Stomach (tissue), 9 donors: ENCODE data around the gene CTXN2. TPM values are rescaled to one million over a fixed set of nuclear protein-coding genes. Genes with fewer than 3 reads are reported as not detected.

ENCODE experiments used
- DNase-seq, 2 donors: peaks; one replicate each; pipeline versions ENCODE4 v3.0.0 to v3.0.0-alpha.2; 2013 to 2019
- H3K27ac ChIP-seq, 5 donors: fragments of 200-600 bp in 4 of 5; sonication (generic) in 4 of 5; one replicate each; pipeline ENCODE4 v1.5.1; 2013 to 2019; ENCODE audit warnings: mild to moderate bottlenecking in 1 of 5, moderate library complexity in 1 of 5
- H3K27me3 ChIP-seq, 3 donors: fragments of 200-600 bp; sonication (generic); one replicate each; pipeline ENCODE4 v1.5.1; 2017 to 2019; ENCODE audit warnings: mixed run types in 1 of 3
- H3K36me3 ChIP-seq, 4 donors: fragments of 200-600 bp; sonication (generic); 1 replicate in 3 of 4; 2 replicates in 1 of 4; pipeline ENCODE4 v1.5.1; 2016 to 2019
- H3K4me1 ChIP-seq, 4 donors: fragments of 200-600 bp; sonication (generic); one replicate each; pipeline ENCODE4 v1.5.1; 2016 to 2019
- H3K4me3 ChIP-seq, 4 donors: fragments of 200-600 bp; sonication (generic) in 3 of 4; one replicate each; pipeline ENCODE4 v1.5.1; 2016 to 2019; ENCODE audit warnings: mild to moderate bottlenecking in 1 of 4
- H3K9me3 ChIP-seq, 4 donors: fragments of 200-600 bp; sonication (generic); one replicate each; pipeline ENCODE4 v1.5.1; 2016 to 2019
- CTCF ChIP-seq, 7 experiments: fragments of 450-650 bp in 4 of 7; fragments of 200-600 bp in 3 of 7; sonication (generic) in 3 of 7; IDR thresholded peaks; one replicate each; pipeline ENCODE4 v1.5.1; 2016 to 2019; ENCODE audit warnings: antibody characterized with exemption in 7 of 7, control low read depth in 2 of 7, mild to moderate bottlenecking in 1 of 7
- EP300 ChIP-seq: sonication (generic); formaldehyde crosslinking; IDR thresholded peaks from one replicate; pipeline ENCODE4 v1.6.1; 2017; ENCODE audit warnings: antibody characterized with exemption
- POLR2A ChIP-seq, 4 donors: fragments of 450-650 bp; IDR thresholded peaks; one replicate each; pipeline ENCODE4 v1.6.1; 2016; ENCODE audit warnings: antibody characterized with exemption in 4 of 4, control low read depth in 2 of 4, mild to moderate bottlenecking in 1 of 4, moderate library complexity in 1 of 4
- POLR2AphosphoS5 ChIP-seq, 3 donors: sonication (generic); formaldehyde crosslinking; IDR thresholded peaks; one replicate each; pipeline ENCODE4 v1.6.1; 2016; ENCODE audit warnings: antibody characterized with exemption in 3 of 3
- WGBS, 5 donors: extraction: QIAGEN DNeasy Blood & Tissue Kit in 3 of 5; methylation state at CpG; one replicate each; pipeline versions ENCODE4 v1.1.5 to v1.1.7; 2013 to 2018; 5-methylcytosine and 5-hydroxymethylcytosine counted together
- intact Hi-C: fragments of 100-400 bp; cut with DNase I; formaldehyde crosslinking; loops from one replicate; pipeline ENCODE4 v1.15.1; 2023; ENCODE audit warnings: low total_unique reads
- polyA plus RNA-seq, 3 donors: library from polyadenylated mRNA; stranded (reverse); fragments of 200-250 nt; gene quantifications; one replicate each; pipeline ENCODE4 v1.2.3, GENCODE V29; 2013
- total RNA-seq, 5 donors: library from RNA; depleted of rRNA; stranded (reverse); fragments of >200 nt; gene quantifications; one replicate each; pipeline versions ENCODE4 v1.1.0 to v1.2.3, GENCODE V29; 2014 to 2016
- donor health status: healthy with polysubstance abuse.
- donor health status: Bipolar disorder and iron deficiency.
- donor health status: healthy.

The CTXN2 gene
- total and polyA plus RNA-seq, 8 donors = 0.05 to 0.18 TPM; not detected in 6

GRCh38 chr15:48177383-48177765, 14.1 kb upstream of the CTXN2 start:
- Histone ChIP-seq H3K36me3 (no peaks in the 10 kb centered on the region), H3K4me3 (peak overlapping the region; percentile 61 to 76 (median 72)), H3K27ac (peak overlapping the region; percentile 69 to 95 (median 83)), H3K4me1 (peaks cover 0 to 24% (median 13%) of the 10 kb centered on the region in 4 donors), H3K9me3 (no peaks in the 10 kb centered on the region), H3K27me3 (peaks cover 0 to 10% (median 2%) of the 10 kb centered on the region in 3 donors)
- TF ChIP-seq EP300 = no peak
- peak in 1 of 2 donors; percentile 84 for DNase-seq
- WGBS, 5 donors = 1 to 5% (median 1%) methylated on average over 10 of the region's 10 CpGs
- intact Hi-C loops = no loop called here

GRCh38 chr15:48177766-48178647, 13.5 kb upstream of the CTXN2 start, which contains the start of gene MYEF2:
MYEF2 (minus strand) TSS chr15:48178295; CDS start chr15:48178237, 58 bp downstream.
- WGBS, 5 donors = 2 to 5% (median 3%) methylated on average over 18 to 71 of the region's 71 CpGs
- DNase-seq = peak; percentile 71 to 93
- no peaks in the 10 kb centered on the region for H3K36me3 ChIP-seq
- peaks cover 0 to 10% (median 4%) of the 10 kb centered on the region in 3 donors for H3K27me3 ChIP-seq
- intact Hi-C loops = no loop called here
- peak within 1 kb of the TSS; percentile 69 to 95 (median 83) for H3K27ac ChIP-seq
- H3K4me1 ChIP-seq = peaks cover 0 to 24% (median 13%) of the 10 kb centered on the region in 4 donors
- H3K4me3 ChIP-seq = peak within 1 kb of the TSS; percentile 61 to 76 (median 72)
- no peak for TF ChIP-seq EP300
- peak in 1 of 3 donors; percentile 37 for TF ChIP-seq POLR2AphosphoS5 (IDR thresholded peaks at IDR 0.05)
- peak in 1 of 7 experiments; percentile 3 for TF ChIP-seq CTCF (IDR thresholded peaks at IDR 0.05)
- H3K9me3 ChIP-seq = no peaks in the 10 kb centered on the region

GRCh38 chr15:48178648-48178931, 12.9 kb upstream of the CTXN2 start:
- no peak for DNase-seq
- WGBS, 5 donors = 80 to 87% (median 85%) methylated on average over 1 of the region's 1 CpG
- H3K4me3 ChIP-seq = peak overlapping the region; percentile 61 to 76 (median 72)
- peaks cover 0 to 24% (median 13%) of the 10 kb centered on the region in 4 donors for H3K4me1 ChIP-seq
- TF ChIP-seq POLR2A (IDR thresholded peaks at IDR 0.05) (no peak), CTCF (IDR thresholded peaks at IDR 0.05) (no peak), POLR2AphosphoS5 (IDR thresholded peaks at IDR 0.05) (no peak), EP300 (no peak)
- H3K36me3 ChIP-seq = no peaks in the 10 kb centered on the region
- peak overlapping the region in 3 of 5 donors; percentile 83 to 95 (median 91) for H3K27ac ChIP-seq
- intact Hi-C loops = no loop called here
- H3K9me3 ChIP-seq = no peaks in the 10 kb centered on the region
- peaks cover 0 to 10% (median 4%) of the 10 kb centered on the region in 3 donors for H3K27me3 ChIP-seq

GRCh38 chr15:48182749-48183148, 8.7 kb upstream of the CTXN2 start:
- intact Hi-C loops = no loop called here
- DNase-seq = no peak
- H3K9me3 ChIP-seq = no peaks in the 10 kb centered on the region
- H3K27ac ChIP-seq = no peak overlapping the region
- H3K27me3 ChIP-seq = peaks cover 0 to 8% (median 4%) of the 10 kb centered on the region in 3 donors
- peaks cover 0 to 9% (median 7%) of the 10 kb centered on the region in 4 donors for H3K4me1 ChIP-seq
- H3K4me3 ChIP-seq = no peak overlapping the region
- H3K36me3 ChIP-seq = no peaks in the 10 kb centered on the region
- WGBS, 5 donors = 45 to 62% (median 50%) methylated on average over 2 of the region's 2 CpGs
- no peak for TF ChIP-seq CTCF (IDR thresholded peaks at IDR 0.05)
- no peak for TF ChIP-seq POLR2A (IDR thresholded peaks at IDR 0.05)
- TF ChIP-seq POLR2AphosphoS5 (IDR thresholded peaks at IDR 0.05) = no peak
- no peak for TF ChIP-seq EP300

GRCh38 chr15:48185529-48185928, 5.9 kb upstream of the CTXN2 start:
- Histone ChIP-seq H3K4me1 (no peaks in the 10 kb centered on the region), H3K27me3 (peaks cover 0 to 7% (median 4%) of the 10 kb centered on the region in 3 donors), H3K36me3 (no peaks in the 10 kb centered on the region), H3K27ac (no peak overlapping the region), H3K9me3 (no peaks in the 10 kb centered on the region), H3K4me3 (no peak overlapping the region)
- TF ChIP-seq POLR2A (IDR thresholded peaks at IDR 0.05) (no peak), POLR2AphosphoS5 (IDR thresholded peaks at IDR 0.05) (no peak), CTCF (IDR thresholded peaks at IDR 0.05) (no peak), EP300 (no peak)
- WGBS, 5 donors = 80 to 86% (median 83%) methylated on average over 3 of the region's 3 CpGs
- DNase-seq = no peak
- intact Hi-C loops = no loop called here
